GM19395 (cell line): ENCODE measurements around the gene SCN2A.
A peak's percentile ranks its signal among the peaks of the same experiment; 100 is the strongest.
"Not testable (repeated sequence)": the region's sequence is repeated elsewhere in the genome, so short reads cannot be mapped to it uniquely, and the experiment has no call there.

Experiments used
- ATAC-seq: cut with Tn5 transposase; IDR thresholded peaks from one replicate; pipeline ENCODE4 v1.9.1; 2021; ENCODE audit warnings: mild to moderate bottlenecking, moderate library complexity; ENCODE audit not compliant: unreplicated experiment

Gene SCN2A

DNA sequence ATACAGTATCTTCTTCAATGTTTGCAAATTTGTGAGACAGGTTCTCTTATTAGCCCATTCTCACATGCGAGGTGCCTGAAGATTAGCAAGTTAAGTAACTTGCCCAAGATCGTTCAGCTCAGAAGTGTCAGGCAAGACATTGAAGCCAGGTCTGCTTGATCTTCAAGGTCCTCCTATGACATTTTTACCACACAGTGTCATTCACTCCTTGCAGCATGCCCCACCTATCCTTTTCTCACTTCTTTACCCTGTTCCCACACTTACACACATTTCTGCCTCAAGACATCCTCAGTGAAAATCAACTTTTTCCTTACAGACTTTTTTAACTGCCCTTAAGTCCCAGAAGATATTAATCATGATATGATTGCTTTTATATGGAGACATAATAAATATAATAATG, 73.8 kb downstream of the SCN2A start:
- ATAC-seq = no peak

DNA sequence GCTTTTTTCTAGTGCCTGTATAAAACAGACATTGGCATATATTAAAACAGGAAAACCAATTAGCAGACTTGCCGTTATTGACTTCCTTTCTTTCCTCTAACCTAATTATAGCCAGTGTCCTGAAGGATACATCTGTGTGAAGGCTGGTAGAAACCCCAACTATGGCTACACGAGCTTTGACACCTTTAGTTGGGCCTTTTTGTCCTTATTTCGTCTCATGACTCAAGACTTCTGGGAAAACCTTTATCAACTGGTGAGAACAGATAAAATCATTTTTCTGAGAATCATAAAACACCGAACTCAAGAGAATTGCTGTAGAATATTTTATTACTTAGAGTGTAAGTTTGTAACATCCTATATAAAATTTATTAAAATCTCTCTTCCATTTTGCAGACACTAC, 74.3 kb downstream of the SCN2A start:
- no peak for ATAC-seq

DNA sequence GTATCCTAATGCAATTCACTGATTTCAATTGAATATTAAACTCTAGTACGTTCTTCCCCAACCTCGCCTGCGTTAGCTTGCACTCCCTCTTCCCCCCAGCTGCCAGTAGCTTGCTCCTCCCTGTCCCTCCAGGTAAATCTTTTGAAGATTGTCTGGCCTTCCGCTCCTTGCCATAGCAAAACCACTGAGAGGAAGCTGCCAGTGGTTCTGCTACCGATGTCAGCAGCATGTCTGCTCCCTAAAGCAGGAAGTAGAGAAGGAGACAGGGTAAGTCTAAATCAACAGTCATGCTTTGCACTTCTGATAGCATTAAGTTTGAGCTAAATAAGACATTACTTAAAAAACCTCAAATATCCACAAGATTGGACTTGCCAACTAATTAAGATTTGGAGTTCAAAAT, 89.1 kb downstream of the SCN2A start:
- ATAC-seq = peak; percentile 46

DNA sequence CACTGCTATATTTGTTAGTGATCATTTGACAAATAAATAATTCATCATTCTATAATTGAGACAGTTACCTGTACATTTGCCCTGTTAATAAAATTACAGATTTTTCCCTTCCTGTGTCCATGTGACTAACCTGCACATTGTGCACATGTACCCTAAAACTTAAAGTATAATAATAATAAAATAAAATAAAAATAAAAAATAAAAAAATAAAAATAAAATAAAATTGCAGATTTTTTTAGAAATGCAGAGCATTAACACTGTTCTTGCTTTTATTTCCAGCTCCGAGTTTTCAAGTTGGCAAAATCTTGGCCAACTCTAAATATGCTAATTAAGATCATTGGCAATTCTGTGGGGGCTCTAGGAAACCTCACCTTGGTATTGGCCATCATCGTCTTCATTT, 105.1 kb downstream of the SCN2A start:
- not testable (repeated sequence) for ATAC-seq

DNA sequence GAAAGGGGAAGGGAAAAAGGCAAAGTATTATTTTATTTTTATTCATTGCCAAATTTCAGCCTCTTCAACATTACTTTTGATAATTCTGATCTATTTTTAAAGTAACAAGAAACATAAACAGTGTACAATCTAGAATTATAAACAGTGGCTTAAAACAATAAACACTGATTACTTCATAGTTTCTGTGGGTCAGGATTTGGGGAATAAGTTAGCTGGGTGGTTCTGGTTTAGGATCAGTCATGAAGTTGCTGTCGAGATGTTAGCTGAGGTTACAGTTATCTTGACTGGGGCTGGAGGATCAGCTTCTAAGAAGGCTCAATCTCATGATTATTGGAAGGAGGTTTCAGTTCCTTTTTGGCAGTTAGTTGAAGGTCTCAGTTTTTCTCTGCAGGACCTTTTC, 109.2 kb downstream of the SCN2A start:
- ATAC-seq = no peak

DNA sequence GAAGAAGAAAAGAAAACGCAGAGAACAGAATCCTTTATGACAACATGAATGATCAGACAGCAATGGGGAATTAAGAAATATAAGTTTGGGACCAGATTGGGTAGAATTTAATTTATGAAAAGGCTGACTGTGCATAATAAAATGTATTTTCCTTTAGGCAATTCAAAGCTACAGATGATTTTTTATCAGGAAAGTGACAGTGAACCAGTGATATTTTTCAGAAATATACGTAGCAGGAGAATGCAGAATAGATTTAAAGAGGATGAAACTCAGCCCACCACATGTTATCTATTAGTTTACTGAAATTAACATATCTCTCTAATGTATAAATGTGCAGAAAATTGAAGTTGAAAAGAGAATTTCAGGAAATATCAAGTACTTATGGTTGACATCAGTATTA, 110.0 kb downstream of the SCN2A start:
- no peak for ATAC-seq

DNA sequence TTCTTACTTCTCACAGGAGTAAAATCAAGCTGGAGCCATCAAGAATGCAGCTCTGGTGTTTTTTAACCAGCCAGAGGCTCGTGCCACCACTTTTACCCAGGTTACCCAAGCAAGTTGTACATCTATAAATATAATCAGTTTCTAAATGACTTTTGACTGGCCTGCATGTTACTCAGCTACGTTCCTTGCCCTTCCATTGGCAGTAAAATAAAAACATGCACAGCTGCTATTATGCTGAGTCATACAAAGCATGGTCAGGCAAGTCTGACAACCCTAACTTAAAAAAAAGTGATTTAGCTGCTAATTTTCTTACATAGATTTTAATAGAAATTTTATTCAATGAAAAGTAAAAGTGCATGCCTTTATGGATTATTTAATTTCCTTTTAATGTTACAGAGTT, 118.5 kb downstream of the SCN2A start:
- peak; percentile 91 for ATAC-seq

DNA sequence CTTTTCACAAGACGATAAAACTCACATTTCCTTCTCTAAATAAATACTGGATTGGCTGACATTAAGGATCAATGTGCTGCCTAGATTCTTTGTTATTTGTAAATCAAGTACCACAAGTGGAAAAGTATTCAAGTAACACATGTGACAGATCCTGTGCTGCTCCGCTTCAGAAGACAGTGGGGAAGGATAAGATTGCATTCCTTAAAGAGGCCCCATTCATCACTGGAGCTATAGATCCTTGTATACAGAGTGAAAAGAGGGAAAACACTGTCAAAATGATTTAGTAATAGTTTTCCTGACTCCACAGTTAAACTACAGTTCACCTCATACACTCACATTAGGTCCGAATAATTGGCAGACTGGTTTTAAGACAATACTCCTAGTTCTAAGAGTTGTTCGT, 122.3 kb downstream of the SCN2A start:
- ATAC-seq = no peak

DNA sequence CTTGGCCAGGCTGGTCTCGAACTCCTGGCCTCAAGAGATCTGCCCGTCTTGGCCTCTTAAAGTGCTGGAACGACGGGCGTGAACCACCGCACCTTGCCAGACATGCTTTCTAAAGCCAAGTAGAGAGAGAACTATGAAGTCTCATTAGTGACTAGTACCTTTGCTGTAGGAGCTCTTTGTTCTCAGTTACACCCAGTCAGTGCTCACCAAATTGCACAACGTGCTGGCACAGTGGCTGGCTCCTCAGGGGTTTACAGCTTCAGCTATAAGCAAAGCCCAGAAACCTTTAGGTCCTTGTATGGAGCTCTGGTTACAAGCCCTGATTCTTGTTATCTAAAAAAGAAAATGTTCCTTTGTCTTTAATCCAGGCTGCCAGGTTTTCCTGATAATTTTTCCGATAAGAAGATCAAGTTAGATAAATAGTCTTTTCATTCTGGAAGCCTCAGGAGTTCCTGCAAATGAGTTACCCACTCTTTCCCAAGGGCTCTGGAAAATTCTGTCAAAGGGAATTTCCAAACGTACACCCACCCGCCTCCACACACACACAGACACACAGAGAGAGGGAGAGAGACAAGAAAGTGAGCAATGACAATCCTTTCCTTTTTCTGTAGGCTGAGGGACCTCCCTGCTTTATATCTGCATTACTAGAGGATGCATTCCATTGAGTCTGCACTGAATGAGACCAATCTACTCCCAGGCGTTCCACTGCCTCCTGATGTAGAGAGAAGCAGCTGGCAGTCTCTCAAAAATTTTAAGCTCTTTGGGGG, 130.1 kb downstream of the SCN2A start:
- ATAC-seq = no peak

DNA sequence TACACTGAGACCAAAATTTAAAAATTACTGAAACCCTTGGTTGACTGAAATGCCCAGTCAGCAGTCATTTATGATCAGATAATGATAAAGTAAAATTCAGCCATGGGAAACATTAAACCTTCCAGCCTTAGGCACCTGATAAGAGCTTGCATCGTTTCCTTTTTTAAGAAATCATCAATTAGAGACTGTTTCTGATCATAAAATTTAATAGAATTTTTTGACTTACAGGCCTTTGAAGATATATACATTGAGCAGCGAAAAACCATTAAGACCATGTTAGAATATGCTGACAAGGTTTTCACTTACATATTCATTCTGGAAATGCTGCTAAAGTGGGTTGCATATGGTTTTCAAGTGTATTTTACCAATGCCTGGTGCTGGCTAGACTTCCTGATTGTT, 130.7 kb downstream of the SCN2A start:
- no peak for ATAC-seq

DNA sequence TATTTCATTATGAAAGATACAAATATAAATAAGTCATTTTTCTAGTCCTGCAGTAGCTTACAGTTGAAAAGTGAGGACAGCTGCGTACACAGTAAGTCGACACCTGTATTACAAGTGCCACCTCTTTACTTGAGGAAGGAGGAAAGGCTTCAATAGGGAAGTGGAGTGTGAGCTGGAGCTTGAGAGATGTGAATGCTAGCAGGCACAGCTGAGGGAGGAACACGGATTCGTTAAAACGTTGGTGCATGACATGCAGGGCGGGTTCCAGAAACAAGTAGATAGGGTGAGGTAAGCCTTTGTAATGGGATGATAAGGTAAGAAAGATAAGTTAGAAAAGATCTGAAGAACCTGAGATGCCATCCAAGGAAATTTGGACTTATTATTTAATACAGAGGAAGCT, 132.1 kb downstream of the SCN2A start:
- ATAC-seq = no peak

DNA sequence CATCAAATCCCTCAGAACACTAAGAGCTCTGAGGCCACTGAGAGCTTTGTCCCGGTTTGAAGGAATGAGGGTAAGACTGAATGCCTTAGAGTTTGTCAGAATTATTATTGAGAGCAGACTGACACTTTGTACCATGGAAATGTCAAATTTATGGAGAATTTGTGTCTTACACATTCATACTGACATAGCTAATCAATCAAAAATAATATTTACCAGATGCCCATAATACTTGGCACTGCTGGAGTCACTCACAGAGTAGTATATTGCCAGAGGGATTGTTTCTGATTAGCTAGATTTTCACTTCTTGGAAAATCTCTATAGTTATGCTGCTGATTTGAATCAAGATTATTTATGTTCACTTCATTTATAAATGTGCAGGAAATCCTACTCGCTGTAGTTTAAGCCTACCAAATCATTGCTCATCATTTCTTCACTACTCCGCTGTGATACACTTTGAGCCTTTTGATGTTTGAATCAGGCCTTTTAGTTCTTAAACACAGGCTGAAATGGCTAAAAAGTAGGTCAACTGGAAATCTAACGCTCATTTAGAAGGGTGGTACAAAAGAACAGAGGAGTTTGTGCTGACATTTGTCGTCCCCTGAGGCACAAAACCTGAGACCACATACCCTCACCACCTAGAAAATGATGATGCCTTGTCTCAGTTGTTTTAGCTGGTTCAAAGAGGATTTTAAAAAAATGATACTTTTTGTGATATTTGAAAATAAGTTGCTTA, 134.2 kb downstream of the SCN2A start:
- no peak for ATAC-seq

DNA sequence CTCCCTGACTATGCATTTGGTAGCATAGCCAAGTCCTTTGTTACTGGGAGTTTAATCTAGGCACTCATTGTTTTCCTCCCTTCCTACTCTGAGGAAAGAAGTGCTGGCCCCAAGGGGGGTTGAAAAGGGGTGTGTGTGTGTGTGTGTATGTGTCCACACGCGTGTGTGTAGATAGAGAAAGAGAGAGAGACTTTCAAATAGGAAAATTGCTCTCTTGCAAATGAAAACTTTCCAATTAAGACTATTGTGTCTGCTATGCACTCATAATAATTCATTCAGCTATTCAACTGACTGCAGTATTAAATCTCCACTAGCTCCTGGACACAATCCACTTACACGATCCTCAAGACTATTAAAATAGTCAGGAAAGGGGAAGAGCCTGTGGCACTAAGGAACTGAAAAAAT, 137.4 kb downstream of the SCN2A start:
- no peak for ATAC-seq

DNA sequence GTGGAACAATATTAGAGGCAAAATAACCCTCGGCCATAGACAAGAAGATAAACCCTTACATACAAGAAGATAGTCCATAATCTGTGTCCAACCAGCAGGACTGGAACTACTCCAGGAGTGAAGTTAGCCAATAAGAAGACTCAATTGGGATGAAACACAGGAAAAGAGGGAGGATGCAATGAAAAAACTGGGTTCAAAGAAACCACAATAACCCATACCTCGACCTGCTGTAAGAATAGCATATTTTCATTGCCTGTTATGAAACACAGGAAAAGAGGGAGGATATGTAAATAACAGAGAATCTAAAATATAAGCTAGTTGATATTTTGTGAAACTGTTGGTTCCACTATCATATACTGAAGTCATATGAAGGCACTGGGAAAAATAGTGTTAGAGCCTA, 143.1 kb downstream of the SCN2A start:
- ATAC-seq = no peak

DNA sequence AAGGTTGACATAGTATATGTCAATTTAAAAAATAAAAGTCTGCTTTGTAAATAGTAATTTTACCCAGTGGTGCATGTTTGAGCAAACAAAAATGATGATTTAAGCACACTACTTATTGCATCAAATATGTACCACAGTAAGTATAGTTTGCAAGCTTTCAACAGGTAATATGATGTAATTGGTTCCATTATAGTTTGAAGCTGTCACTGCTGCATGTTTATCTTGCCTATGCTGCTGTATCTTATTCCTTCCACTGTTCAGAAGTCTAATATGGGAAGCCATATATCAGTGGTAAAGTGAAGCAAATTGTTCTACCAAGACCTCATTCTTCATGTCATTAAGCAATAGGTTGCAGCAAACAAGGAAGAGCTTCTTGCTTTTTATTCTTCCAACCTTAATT, 151.7 kb downstream of the SCN2A start:
- no peak for ATAC-seq

DNA sequence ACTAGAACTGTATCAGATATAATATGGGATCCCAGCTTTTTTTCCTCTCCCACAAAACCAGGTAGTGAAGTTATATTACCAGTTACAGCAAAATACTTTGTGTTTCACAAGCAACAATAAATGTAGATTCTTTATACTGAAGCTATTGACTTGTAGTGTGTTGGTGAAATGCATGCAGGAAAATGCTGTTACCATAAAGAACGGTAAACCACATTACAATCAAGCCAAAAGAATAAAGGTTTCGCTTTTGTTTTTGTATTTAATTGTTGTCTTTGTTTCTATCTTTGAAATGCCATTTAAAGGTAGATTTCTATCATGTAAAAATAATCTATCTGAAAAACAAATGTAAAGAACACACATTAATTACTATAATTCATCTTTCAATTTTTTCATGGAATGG, 152.6 kb downstream of the SCN2A start:
- ATAC-seq = no peak

DNA sequence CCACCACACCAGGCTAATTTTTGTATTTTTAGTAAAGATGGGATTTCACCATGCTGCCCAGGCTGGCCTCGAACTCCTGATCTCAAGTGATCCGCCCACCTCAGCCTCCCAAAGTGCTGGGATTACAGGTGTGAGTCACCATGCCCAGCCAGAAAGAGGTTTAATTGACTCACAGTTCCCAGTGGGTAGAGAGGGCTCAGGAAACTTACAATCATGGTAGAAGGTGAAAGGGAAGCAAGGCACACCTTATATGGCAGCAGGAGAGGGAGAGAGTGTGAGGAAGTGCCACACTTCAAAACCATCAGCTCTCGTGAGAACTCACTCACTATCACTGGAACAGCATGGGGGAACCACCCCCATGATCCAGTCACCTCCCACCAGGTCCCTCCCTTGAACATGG, 159.4 kb downstream of the SCN2A start:
- not testable (repeated sequence) for ATAC-seq

DNA sequence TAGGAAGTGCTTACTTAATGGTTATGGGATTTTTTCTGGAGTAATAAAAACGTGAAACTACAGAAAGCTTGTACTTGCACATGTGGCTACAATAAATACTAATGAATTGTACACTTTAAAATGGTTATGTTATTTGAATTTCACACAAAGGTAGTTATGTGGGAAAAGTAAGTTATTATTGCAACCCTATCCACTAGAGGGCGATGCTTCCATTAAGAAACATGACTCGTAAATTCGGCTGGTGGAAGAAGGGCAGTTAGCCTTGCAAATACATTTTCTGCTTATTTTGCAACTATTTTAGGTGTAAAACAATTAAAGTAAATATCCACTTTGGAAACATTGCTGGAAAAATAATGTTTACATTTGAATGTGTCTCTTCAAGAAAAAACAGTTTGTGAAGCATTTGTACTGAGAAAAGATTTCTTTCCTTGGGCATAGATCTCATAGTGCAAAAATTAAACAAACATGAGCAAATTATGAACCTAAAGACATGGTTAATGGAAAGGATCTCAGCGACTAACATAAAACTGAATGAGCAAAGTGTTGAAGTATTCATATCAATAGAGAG, 162.2 kb downstream of the SCN2A start:
- peak; percentile 85 for ATAC-seq

DNA sequence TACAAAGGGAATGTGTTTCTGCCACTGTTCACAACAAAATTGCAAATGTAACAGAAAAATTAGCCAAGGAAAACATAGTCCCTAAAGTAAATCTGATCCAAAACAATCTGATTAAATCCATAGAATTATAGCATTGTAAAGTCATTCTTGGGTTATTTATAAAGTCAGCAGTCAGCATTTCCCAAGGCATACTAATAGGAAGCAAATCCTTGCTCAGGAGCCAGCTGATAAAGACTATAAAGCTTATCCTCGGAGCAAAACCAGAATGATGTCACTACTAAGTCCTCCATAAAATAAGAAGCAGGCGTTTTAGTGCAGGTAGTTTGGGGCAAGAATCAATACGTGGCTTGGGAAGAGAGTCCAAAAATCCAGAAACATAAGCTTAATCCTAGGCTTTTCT, 162.9 kb downstream of the SCN2A start:
- no peak for ATAC-seq

DNA sequence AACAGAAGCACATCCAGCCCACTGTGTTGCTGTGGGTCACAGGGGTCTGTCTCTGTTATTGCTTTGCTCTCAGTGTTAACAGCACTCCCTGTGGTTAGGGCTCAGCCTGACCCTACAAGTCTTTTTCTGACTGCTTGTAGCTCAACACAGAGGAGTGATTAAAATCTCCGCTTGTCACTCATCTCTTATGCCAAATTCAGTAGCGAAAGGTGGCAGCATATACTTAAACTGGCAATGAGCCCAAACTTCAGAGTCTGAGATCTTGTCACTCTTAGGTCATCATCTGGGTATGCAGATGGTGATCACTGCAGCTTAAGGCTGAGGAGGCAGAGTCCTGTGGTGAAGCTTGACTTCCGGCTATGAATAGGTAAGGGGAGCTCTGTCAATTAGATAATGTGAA, 167.0 kb downstream of the SCN2A start:
- no peak for ATAC-seq

DNA sequence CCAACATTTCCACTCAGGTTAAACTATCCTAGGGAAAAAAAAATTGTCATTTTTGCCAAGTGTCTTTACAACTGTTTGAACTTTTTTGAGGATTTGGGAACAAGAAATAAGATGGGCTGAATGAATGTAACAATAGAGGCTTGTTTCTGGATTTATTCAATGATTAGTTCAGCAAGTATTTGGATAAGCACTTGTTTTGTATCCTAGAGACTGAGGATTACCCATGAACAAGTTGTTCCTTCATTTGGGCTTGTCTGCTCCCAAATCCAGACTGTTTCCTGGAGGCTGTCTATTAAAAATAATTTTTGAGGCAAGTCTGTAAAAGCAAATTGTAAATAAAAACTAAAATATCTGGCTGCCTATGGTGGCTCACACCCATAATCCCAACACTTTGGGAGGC, 168.3 kb downstream of the SCN2A start:
- no peak for ATAC-seq

DNA sequence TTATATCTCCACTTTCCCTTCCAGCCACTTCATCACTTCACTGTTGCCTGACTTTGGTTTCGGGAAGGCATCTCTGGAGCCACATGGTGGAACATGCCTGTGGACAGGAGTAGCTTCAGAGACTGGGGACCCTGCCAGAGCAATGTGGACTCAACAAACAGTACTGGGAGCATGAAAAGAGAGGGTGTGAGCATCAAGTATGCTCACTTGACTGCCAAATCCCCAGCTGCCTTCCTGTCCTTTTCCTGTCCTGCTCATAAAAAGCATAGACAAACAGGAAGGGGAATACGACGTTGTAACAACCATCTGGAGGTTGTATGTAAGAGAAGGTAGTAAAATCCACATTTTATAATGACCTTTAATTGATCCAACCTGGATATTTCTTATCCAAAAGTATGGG, 169.0 kb downstream of the SCN2A start:
- ATAC-seq = no peak
